ENCODE measurements around the gene NUDT14.

The NUDT14 gene

DNA sequence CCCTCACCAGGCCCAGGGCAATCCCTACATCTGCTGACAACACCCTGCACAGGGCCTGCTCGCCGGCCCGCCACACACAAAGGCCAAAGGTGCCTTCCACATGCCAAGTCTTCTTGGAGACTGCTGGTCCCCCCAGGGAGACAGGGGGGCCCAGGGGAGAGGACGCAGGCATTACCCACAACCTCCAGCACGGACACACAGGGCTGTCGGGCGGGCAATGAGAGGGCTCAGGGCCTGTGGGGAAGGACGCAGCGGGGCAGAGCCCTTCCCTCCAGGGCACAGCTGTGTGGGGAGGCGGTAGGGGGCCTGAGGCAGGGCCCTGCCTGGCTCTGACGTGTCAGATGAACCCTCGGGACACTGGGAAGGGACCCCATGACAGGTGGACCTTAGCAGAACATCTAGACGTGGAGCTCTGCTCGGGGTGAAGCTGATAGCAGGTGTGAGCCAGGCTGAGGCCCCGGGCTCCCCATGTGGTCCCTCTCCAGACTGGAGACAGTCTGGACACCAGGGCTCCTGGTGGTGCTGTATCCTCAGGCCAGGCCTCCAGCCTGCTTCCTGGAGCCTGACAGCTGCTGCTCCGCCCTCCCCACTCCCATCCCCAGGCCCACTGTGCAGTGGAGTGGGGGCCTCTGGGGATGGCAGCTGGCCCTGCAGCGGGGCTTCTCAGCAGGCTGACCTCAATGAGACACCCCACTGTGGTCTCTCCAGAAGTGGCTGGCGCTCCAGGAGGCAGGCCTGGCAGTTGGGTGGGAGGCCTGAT lies 31.6 kb upstream of the NUDT14 start:
- DNase-seq (ENCODE audit: low spot score), result no peak

DNA sequence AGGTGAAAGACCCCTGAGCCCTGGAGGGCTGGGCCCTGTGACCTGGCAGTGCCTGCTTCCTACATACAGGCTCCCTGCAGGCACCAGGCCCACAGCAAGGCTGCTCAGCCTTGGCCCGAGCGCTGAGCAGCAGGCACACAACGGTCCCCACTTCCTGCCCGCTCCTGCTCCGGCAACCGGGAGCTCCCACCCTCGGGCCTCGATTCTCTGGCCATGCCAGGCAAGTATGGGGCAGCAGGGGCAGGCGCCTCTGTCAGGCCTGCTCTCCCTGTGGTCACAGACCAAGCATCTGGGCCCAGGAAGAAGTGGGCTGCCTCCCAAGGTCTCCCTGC lies 30.6 kb upstream of the NUDT14 start:
- DNase-seq (ENCODE audit: low spot score), result no peak

GRCh38 chr14:105211086-105211757 lies 30.1 kb upstream of the NUDT14 start:
- no peak for DNase-seq (ENCODE audit: low spot score)

DNA sequence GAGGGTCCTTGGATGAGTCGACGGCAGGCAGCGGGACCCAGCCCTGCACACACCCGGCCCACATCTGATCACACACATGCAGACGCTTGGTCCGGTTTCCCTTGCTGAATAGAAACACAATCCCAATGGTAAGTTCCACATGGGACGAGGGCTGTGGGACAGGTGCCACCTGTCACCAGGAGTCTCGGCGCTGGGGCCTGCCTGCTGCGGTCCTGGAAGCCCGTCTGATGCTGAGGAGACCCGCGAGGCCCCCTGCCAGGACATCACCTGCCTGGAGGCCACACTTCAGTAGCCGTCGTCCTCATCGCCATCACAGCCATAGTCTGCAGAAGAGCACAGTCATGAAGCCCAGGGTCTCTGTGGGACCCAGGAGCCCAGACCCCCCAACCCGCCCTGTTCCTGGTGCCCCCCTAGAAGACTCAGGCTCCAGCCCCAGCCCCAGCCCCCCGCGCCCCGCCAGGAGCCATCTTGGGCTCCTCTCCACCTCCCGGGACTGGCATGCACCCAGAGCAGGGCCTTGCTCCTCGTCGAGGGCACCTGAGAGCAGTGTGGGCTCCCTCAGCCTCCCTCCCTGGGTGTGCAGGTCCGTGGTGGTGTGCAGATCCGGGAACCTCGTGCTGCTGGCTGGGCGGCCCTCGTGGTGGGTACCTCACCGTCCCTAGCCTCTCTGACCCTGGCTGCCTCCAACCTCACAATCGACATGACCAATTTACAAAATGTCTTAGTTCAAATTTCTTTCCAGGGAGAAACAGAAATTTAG lies 29.3 kb upstream of the NUDT14 start:
- DNase-seq (ENCODE audit: low spot score), result no peak

GRCh38 chr14:105209646-105210045 lies 28.5 kb upstream of the NUDT14 start:
- DNase-seq (ENCODE audit: low spot score), result no peak

- DNase-seq (ENCODE audit: low spot score), result no peak
These were observed 28.0 kb upstream of the NUDT14 start for GRCh38 chr14:105209091-105209490.

DNA sequence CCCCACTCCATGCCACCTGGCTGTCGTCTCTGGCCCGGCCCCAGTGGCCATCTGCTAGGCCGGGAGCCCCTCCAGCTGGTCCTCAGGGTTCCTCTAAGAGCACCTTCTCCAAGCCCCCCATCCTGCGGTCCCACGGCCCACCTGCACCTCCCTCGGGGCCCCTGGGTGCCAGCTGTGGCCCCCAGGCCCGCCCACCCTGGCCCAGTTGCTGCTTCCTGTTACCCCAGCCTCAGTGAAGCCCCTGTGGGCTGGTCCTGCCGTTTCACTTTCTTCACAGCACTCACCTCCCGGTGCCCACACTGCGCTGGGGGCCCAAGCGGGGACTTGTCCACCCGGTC lies 27.6 kb upstream of the NUDT14 start:
- DNase-seq (ENCODE audit: low spot score), result no peak

GRCh38 chr14:105207996-105208737 lies 27.1 kb upstream of the NUDT14 start:
- DNase-seq (ENCODE audit: low spot score), result no peak

DNA sequence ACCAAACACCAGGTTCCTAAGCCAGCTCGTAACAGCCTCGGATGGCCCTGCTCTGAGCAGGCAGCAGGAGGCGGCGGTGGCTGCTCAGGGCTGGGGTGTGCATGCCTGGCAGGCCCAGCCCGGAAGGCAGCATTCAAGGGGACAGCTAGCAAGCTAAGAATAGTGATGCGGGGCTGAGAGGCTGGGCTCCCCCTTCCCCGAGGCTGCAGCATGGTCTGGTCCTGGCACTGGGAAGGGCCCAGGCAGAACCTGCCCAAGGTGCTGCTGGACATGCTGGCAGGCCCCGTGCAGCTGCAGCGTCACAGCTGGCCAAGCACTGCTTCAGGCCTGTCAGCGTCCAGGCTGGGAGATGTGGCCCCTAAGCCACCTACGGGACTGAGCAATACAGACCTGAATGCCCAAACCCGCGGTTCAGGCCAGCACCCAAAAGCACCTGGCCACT lies 26.4 kb upstream of the NUDT14 start:
- DNase-seq (ENCODE audit: low spot score), result no peak

DNA sequence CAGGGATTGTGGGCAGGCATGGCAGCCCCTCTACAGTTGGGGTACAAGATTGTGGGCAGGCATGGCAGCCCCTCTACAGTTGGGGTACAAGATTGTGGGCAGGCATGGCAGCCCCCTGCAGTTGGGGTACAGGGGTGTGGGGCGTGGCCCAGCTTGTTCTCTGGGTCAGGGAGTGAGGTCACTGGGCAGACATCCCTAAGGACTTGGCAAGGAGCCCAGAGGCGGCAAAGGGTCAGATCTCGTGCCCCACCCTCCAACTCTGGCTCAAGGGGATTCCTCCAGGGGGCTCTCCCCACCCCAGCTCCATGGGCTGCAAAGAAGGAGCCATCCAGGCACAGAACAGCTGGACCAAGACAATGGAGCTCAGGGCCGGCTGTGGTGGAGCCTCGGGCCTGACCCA lies 25.8 kb upstream of the NUDT14 start:
- DNase-seq (ENCODE audit: low spot score), result no peak

- DNase-seq (ENCODE audit: low spot score), result no peak
These were observed 24.6 kb upstream of the NUDT14 start for GRCh38 chr14:105205673-105206208.

- DNase-seq (ENCODE audit: low spot score), result no peak
These were observed 24.0 kb upstream of the NUDT14 start for GRCh38 chr14:105204931-105205672.

DNA sequence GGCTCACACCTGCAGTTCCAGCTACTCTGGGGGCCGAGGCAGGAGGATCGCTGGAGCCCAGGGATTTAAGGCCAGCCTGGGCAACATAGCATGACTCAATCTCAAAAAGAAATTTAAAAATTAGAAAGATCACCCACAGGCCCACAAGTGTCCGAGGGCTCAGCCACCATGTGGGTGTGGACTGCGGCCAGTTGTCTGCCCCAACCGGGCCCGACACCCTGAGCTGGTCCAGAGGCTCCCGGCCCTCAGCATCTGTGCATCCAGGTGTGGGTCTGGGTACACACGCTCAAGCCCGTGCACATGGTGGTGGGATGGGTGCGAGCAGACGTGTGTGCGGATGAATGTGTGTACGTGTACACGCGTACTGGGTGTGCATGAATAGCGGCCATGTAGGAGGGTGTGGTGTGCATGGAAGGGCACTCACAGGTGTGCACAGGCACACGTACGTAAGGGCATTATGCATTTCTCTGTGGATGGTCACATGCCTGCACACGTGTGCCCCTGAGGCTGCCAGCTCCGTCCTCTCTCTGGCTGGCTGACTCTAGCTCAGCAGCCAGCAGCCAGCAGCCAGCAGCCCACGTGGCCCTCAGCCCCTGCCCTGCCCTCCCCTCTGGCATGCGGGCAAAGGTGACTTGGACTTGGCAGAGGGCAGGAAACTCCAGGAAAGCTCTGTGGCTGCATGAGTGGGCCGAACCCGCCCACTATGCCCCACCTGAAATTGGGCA lies 23.3 kb upstream of the NUDT14 start:
- DNase-seq (ENCODE audit: low spot score), result no peak

DNA sequence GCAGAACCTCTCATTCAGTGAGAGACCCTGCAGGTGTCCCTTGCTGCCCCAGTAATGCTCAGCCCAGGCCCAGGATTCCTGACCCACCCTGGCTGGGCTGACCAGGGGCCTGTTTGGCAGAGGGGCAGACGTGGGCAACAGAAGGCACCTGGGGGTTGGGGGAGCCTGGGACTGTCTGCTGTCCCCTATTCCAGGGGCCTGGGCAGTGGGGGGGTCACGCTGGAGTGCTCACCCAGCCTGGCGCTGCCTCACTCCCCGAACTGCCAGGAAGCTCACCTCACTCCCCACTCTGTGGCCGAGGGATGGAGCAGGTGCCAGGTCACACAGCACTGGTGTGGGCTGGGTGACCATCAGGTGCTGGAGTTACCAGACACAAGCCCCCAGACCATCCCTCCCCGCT lies 22.6 kb upstream of the NUDT14 start:
- DNase-seq (ENCODE audit: low spot score), result no peak

- DNase-seq (ENCODE audit: low spot score), result peak; percentile 89
These were observed 22.0 kb upstream of the NUDT14 start for GRCh38 chr14:105203057-105203531.

DNA sequence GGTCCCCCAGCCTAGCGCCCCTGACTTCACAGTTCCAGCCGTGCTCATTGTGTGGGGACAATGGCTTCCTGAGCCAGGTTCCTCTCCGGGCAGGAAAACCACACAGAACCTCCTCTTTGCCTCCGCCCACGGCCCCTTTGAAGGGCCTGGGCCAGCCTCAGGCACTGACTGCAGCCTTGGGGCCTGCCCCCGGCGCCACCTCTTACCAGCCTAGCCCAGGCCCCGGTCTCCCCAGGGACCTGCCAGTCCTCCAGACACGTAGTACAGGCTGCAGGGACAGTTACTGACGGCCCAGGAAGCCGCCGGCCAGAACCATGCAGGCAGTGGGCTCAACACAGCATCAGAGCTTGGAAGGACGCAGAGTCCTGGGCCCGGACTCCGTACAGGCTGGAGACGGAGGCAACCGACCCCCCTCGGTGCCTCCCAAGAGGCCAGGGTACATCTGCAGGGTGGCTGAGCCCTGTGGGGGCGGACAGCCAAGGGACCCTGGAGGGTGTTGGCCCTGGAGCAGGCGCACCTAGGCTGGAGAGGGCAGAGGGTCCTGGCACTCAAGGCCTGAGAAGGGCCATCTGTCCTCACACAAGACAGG lies 20.9 kb upstream of the NUDT14 start:
- no peak for DNase-seq (ENCODE audit: low spot score)

GRCh38 chr14:105201156-105201924 lies 20.2 kb upstream of the NUDT14 start:
- DNase-seq (ENCODE audit: low spot score), result no peak

DNA sequence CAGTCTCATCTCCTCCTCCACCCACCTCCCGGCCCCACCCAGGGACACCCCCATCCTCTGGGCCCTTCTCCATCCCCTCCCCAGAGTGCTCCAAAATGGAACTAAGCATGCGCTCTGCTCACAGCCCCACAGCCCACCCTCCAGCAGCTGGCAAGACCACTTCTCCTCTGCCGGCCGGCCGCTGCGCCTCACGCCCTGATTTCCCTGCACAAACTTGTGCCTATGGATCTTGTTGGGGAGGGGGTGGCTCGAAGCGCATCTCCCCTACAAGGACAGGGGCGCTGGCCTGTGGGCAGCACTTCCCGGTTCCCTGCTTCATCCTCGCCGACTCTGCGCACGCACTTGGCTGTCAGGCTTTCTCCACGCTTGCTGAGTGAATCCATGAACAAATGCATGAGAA lies 19.5 kb upstream of the NUDT14 start:
- DNase-seq (ENCODE audit: low spot score), result no peak

- DNase-seq (ENCODE audit: low spot score), result no peak
These were observed 19.0 kb upstream of the NUDT14 start for GRCh38 chr14:105200074-105200473.

DNA sequence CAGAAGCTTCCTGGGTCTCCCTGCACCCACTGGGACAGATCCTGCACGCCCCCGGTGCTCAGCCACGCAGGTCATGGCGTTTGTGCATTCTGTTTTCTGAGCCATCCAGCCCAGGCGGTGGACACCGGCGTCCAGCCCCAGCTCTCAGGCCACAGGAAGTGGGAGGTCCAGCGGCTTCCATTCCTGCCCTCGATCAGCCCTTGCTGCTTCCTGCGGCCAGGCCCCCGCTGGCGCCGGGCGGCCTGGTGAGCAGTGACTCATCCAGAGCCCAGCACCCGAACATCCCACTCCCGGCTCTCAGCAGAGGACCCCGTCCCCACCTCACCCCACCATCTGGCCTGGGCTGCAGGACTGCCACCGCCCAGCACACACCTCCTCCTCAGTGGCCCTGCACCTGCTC lies 18.0 kb upstream of the NUDT14 start:
- DNase-seq (ENCODE audit: low spot score), result no peak

Measured in D341Med (cell line).